Smooth muscle cell of the pulmonary artery (primary cell): ENCODE results near the gene PRR12. TPM values are rescaled to one million over a fixed set of nuclear protein-coding genes. Genes with fewer than 3 reads are reported as not detected.

Source experiments
- total RNA-seq: library from RNA; depleted of rRNA; stranded (reverse); fragments of >200 nt; gene quantifications from 2 replicates; pipeline ENCODE4 v1.2.3, GENCODE V29; 2014

PRR12 gene, protein sequence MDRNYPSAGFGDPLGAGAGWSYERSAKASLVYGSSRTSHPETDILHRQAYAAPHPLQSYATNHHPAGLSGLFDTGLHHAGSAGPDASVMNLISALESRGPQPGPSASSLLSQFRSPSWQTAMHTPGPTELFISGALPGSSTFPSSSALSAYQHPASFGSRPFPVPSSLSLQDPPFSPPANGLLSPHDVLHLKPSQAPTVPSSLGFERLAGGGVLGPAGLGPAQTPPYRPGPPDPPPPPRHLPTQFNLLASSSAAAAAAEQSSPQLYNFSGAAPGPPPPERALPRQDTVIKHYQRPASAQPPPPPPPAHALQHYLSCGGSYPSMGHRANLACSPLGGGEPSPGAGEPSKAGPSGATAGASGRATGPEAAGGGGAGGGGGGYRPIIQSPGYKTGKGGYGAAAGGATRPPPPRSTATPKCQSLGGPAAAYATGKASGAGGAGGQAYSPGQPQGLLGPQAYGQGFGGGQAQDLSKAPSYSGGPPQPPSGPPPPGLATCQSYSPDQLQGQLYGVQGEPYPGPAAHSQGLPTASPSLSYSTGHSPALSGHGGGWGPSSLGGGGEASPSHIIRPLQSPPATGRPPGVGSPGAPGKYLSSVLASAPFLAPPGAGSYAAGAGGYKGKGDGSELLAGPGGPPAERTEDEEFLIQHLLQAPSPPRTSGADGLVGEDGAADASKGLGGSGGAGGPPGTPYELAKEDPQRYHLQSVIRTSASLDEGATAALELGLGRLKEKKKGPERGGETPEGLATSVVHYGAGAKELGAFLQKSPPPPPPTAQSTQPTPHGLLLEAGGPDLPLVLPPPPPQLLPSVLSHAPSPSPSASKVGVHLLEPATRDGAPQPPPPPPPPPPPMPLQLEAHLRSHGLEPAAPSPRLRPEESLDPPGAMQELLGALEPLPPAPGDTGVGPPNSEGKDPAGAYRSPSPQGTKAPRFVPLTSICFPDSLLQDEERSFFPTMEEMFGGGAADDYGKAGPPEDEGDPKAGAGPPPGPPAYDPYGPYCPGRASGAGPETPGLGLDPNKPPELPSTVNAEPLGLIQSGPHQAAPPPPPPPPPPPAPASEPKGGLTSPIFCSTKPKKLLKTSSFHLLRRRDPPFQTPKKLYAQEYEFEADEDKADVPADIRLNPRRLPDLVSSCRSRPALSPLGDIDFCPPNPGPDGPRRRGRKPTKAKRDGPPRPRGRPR (N-terminal part only)
- total RNA-seq: 4.2 and 6.1 TPM in 2 replicates

DNA sequence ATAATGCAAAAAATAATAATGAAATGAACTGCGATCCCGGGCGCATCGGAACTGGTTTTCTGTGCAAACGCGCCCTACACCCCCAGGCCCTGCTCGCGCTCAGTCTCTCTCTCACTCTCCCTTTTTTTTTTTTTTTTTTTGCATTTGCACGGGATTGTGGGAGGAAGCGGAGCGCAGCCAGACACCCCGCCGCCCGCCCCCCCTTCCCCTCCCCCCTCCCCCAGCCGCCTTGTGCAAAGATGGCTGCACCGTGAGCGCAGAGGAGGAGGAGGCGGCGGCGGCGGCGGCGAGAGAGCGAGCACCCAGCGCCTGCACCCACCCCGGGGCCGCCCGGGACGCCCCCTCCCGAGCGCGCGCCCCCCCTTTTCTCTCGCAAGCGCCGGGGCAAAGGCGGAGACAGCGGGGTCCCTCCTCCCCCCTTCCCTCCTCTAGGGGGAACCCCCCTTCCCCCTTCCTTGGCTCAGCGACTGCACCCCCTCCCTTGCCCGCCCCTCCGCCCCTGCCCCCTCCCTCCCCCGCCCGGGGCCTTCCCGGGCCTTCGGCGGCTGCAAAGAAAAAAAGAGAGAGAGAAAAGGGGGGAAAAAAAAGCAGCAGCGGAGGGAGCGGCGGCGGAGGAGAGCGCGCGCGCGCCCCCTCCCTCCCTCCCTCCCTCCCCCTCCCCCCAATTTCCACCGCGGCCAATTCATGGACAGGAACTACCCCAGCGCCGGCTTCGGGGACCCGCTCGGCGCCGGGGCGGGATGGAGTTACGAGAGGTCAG lies at the start of gene PRR12:
Gene PRR12, plus strand, starts transcription at position 212 of the 760 bp plus-strand sequence. Its CDS starts 473 bp downstream, at position 685.

DNA sequence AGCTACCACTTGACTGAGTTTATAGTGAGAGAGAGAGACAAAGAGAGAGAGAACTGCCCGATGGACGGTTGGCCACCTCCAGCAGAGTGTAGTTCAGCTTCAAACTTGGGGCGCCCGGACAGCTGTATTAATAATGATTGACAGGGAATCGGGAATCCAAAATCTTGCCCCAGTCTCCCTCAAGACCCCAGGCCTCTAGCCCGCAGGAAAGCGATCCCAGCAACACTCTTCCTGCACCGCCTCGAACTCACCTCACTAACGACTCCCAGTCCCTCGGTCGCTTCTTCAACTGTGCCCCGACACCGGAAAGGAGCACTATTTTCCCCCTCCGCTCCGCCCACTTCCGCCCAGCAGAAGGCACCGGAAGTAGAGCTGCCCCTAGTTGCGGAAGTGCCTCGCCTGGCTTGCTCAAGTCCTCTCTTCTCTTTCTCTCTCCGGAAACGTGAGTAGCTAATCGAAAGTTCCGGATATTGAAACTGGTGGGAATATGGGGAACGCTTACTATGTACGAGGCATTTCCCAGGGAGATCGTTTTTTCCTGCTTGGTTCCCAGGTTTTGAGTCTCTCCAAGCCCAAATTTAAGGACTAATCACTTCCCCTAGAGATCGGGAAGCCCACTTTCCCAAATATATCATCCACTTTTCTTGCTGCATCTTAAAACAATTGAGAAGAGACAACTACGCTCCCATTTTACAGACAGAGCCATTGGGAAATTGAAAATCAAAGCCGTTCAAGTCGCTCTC lies 10.5 kb upstream of the PRR12 start, which contains the start of gene NOSIP:
Gene NOSIP, minus strand, starts transcription at position 293 of the 743 bp plus-strand sequence. CDS start 19,865 bp downstream, outside the sequence.

DNA sequence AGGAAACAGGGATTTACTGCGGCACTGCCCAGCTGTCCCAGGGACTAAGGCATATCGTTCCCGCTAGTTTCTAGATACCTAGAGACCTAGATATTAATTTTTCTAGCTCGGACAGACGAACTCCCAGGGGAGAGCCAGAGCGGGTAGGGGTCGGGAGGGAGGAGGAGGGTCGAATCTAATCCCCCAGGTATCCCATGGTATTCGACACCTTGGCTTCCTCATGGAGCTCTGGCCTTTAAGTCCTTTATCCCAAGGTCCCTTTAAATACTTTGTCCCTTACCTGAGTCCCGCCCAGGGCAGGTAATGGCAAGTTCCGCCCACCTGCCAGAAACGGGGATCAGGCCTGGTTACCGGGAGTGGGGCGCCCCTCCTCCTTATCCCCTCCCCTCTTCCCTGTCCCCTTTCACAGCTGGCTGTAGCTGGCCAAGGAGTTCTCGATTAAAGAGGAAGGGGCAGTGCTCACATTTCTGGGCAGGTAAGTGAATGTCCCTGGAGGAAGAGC lies 9.9 kb upstream of the PRR12 start, which contains the start of gene PRRG2:
Gene PRRG2, plus strand, starts transcription at position 310 of the 502 bp plus-strand sequence. CDS start 1,904 bp downstream, outside the sequence.

DNA sequence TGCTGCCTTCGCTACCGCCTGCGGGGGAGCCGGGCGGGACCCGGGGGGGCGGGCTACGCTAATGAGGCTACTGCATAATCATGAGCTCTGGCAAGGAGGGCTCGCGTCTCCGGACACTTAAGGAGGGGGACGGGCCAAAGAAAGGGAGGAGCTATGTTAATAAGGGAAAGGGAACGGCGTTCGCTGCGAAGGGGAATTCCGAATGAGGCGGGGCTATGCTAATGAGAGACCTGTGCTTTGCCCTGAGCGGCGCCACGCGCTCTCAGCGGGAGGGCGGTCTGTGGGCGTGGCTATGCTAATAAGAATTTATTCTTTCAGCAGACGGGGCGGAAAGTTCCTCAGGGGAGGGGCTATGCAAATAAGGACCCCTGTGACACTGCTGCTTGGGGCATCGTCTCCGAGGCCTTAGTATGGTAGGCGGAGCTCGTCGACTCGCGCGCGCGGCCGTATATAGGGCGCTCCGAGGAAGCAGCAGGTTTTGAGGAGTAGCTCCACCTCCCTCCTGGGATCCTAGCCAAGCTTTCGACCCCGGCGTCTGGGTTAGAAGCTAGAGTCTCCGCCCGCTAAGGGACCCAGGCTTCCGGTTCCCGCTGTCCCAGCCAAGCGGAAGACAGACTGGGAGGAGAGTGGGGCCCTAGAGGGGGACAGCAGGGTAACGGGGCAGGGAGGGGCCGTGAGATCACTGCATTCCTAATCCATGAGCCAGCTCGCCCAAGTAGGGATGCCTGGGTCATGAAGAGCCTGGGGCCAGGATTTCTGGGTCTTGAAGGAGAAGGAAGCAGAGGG lies 49.3 kb downstream of the PRR12 start, which contains the start of gene RRAS:
Gene RRAS, minus strand, starts transcription at position 31 of the 786 bp plus-strand sequence. CDS start 45 bp downstream, outside the sequence.

DNA sequence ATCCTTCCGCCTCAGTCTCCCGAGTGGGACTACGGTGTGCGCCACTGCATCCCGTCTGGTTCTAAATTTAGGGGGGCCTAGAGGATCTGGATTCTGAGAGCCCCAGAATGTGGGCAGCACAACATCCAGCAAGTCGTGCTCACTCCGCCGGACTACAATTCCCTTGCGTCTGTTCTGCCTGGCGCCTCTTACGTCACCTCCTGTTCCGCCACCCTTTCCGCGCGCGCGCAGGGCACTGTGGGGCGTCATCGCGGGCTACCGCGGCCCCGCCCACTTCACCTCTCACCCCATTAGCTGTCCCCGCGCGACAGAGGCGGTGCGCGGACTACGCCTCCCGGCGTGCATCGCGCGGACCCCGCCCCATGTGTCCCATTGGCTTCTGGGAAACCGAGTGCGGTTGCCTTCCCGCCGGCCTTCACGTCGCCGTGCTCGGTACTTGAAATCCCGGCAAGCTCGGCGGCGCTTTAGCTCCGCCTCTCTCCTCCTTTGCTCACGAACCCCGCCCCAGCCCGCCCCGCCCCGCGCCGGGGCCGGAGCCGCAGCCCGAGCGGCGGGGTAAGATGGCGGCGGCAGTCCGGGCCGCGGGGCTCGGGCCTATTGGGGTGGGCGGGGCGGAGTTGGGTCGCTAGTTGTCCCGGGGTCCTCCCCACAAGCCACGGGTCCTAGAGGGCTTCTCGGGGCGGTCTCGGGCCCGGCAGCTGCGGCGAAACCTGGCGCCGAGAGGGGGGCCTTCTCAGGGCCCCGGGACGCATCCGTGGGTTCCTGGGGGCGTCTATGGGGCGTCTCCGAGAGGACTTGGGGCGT lies 50.9 kb downstream of the PRR12 start, which contains the start of gene SCAF1:
Gene SCAF1, plus strand, starts transcription at position 522 of the 804 bp plus-strand sequence. CDS start 2,818 bp downstream, outside the sequence.

DNA sequence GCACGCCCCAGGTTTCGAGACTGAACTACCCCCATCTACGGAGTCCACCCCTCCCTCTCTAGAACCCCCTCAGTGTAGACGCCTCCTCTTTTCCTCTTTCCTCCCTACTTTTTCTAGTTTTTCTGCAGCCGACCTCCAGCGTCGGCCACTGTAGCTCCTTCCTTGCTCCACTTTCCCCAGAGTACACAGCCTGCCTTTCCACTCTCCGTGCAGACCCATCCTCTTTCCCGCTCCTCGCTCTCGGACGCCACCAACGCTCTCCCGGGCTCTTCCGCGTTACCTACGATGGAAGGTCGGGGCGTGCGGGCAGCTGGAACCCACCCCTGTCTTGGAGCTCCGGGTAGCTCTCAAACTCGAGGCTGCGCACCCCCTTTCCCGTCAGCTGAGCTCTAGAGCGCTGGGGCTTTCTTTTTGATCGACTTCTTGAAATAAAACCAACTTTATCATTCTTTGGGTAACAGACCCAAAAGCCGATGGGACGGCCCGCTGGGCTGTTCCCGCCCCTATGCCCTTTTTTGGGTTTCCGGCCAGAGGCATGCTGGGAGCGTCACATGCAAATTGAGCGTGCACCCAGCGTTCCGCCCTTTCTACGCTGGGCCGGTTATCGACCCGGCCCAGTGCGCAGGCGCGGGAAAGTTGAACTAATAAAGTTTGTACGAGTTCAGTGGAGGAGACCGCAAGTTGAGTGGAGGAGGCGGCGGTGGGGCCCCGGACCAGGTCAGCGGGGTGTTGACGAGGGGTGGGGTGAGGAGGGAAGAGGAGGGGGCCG lies 74.6 kb downstream of the PRR12 start, which contains the start of the genes BCL2L12 and IRF3:
Gene BCL2L12, plus strand, starts transcription at position 583 of the 769 bp plus-strand sequence. CDS start 760 bp downstream, outside the sequence.
Gene IRF3, minus strand, starts transcription at position 507 of the 769 bp plus-strand sequence. CDS start 1,019 bp downstream, outside the sequence.

Other genes starting within 250 kb of the PRR12 start
- gene TEAD2, start 228.8 kb upstream of the PRR12 start, total RNA-seq: 13.2 and 16.0 TPM in 2 replicates
- not detected in 2 replicates for gene DKKL1, start 227.3 kb upstream of the PRR12 start, total RNA-seq
- not detected in 2 replicates for gene KASH5, start 202.9 kb upstream of the PRR12 start, total RNA-seq
- gene PTH2, start 167.7 kb upstream of the PRR12 start, total RNA-seq: not detected in 2 replicates
- gene GFY, start 165.8 kb upstream of the PRR12 start, total RNA-seq: not detected in 2 replicates
- 0.17 and 0.20 TPM in 2 replicates for gene SLC17A7, start 149.7 kb upstream of the PRR12 start, total RNA-seq
- 73.1 and 91.4 TPM in 2 replicates for gene PIH1D1, start 139.4 kb upstream of the PRR12 start, total RNA-seq
- gene ALDH16A1, start 138.0 kb upstream of the PRR12 start, total RNA-seq: 18.3 and 19.8 TPM in 2 replicates
- gene FLT3LG, start 117.0 kb upstream of the PRR12 start, total RNA-seq: 2.3 and 3.5 TPM in 2 replicates
- gene RPL13A, start 103.6 kb upstream of the PRR12 start, total RNA-seq: 1,440 and 2,433 TPM in 2 replicates
- gene RPS11, start 94.7 kb upstream of the PRR12 start, total RNA-seq: 1,074 and 1,489 TPM in 2 replicates
- 66.7 and 86.0 TPM in 2 replicates for gene FCGRT, start 78.5 kb upstream of the PRR12 start, total RNA-seq
- 339 and 441 TPM in 2 replicates for gene RCN3, start 63.2 kb upstream of the PRR12 start, total RNA-seq
- gene NOSIP, start 10.6 kb upstream of the PRR12 start, total RNA-seq: 30.8 and 33.4 TPM in 2 replicates
- gene PRRG2, start 9.9 kb upstream of the PRR12 start, total RNA-seq: 0.65 and 0.86 TPM in 2 replicates
- 82.1 and 88.7 TPM in 2 replicates for gene RRAS, start 49.0 kb downstream of the PRR12 start, total RNA-seq
- 22.7 and 30.5 TPM in 2 replicates for gene SCAF1, start 51.0 kb downstream of the PRR12 start, total RNA-seq
- gene IRF3, start 74.7 kb downstream of the PRR12 start, total RNA-seq: 64.3 and 68.0 TPM in 2 replicates
- 2.7 TPM in 2 replicates for gene BCL2L12, start 74.8 kb downstream of the PRR12 start, total RNA-seq
- gene PRMT1, start 86.1 kb downstream of the PRR12 start, total RNA-seq: 205 and 248 TPM in 2 replicates
- 0.36 and 0.52 TPM in 2 replicates for gene ADM5, start 98.4 kb downstream of the PRR12 start, total RNA-seq
- 24.3 and 29.3 TPM in 2 replicates for gene CPT1C, start 99.9 kb downstream of the PRR12 start, total RNA-seq
- 0.52 TPM in 1 of 2 replicates, not detected in the other for gene TSKS, start 172.1 kb downstream of the PRR12 start, total RNA-seq
- 145 and 148 TPM in 2 replicates for gene AP2A1, start 175.8 kb downstream of the PRR12 start, total RNA-seq
- 21.3 and 30.7 TPM in 2 replicates for gene FUZ, start 222.1 kb downstream of the PRR12 start, total RNA-seq
- 21.0 and 23.4 TPM in 2 replicates for gene MED25, start 227.1 kb downstream of the PRR12 start, total RNA-seq